ENCODE results near the gene HES5.

HES5 gene

GRCh38 chr1:2479186-2479585 lies 50.9 kb downstream of the HES5 start:
- no peak for DNase-seq (ENCODE audit: low read depth)

All from activated T-cell treated with anti-CD3 and anti-CD28 coated beads for 1 hour (primary cell).